GM12878 (cell line): ENCODE data around the gene C10orf71. TPM values are rescaled to one million over a fixed set of nuclear protein-coding genes. Genes with fewer than 3 reads are reported as not detected.

Experiments
- ATAC-seq: fragments of 200-7000 bp; cut with Tn5 transposase; 3 replicates; pipeline ENCODE4 v1.9.1; 2020; ENCODE audit warnings: mild to moderate bottlenecking, moderate library complexity
- BruUV-seq: library from RNA; stranded (reverse); fragments of 400-500 nt; replicated peaks from 2 replicates; lab custom pipeline; 2021; lab: Mats Ljungman, UMichigan
- CTCF ChIA-PET: fragments of 300-600 bp; sonication (Branson Sonifier 250); formaldehyde crosslinking; extraction: SDS; loops from one replicate; lab custom pipeline; 2021; ENCODE audit warnings: inconsistent platforms; lab: Yijun Ruan, JAX
- POLR2A ChIA-PET: fragments of 350-600 bp; formaldehyde crosslinking; extraction: SDS; loops from one replicate; lab custom pipeline; 2021; ENCODE audit warnings: inconsistent platforms; lab: Charles Lee
- RAD21 ChIA-PET: fragments of 300-600 bp; sonication (Branson Sonifier 250); formaldehyde crosslinking; loops from one replicate; lab custom pipeline; 2023; ENCODE audit warnings: antibody characterized with exemption; ENCODE audit not compliant: unreplicated experiment; lab: Charles Lee
- SMC1A ChIA-PET: fragments of 300-600 bp; sonication (Branson Sonifier 250); formaldehyde crosslinking; loops from one replicate; lab custom pipeline; 2023; ENCODE audit not compliant: unreplicated experiment, uncharacterized antibody; lab: Charles Lee
- DNase-seq: peaks from one replicate; pipeline ENCODE4 v3.0.0-alpha.2; 2011; ENCODE audit warnings: low read depth, low spot score
- FAIRE-seq: peaks from 3 replicates; lab custom pipeline; 2011; peaks lifted over from hg19 to GRCh38; lab: Jason Lieb, UNC
- H2AFZ ChIP-seq: 2 replicates; pipeline ENCODE4 v1.6.0; 2011; ENCODE audit warnings: low read depth, low read length, control low read depth; ENCODE audit not compliant: control insufficient read depth
- H3K27ac ChIP-seq: 2 replicates; pipeline ENCODE4 v1.5.1; 2011; ENCODE audit warnings: control low read depth; ENCODE audit not compliant: control insufficient read depth, insufficient read depth
- H3K27me3 ChIP-seq, 2 experiments: replicated peaks in 1 of 2; 2 replicates each; pipeline versions ENCODE4 v1.6.0 to v1.6.1; 2011; ENCODE audit warnings: low read length in 1 of 2; ENCODE audit not compliant: control insufficient read depth in 2 of 2, insufficient read depth in 2 of 2
- H3K36me3 ChIP-seq, 2 experiments: 2 replicates each; pipeline ENCODE4 v1.5.1; 2011; ENCODE audit warnings: low read length in 1 of 2; ENCODE audit not compliant: control insufficient read depth in 2 of 2, insufficient read depth in 2 of 2
- H3K4me1 ChIP-seq: 2 replicates; pipeline ENCODE4 v1.6.1; 2011; ENCODE audit warnings: mild to moderate bottlenecking, low read length, moderate library complexity, mixed read lengths; ENCODE audit not compliant: control insufficient read depth, insufficient read depth
- H3K4me2 ChIP-seq: 2 replicates; pipeline ENCODE4 v1.6.0; 2011; ENCODE audit warnings: control low read depth; ENCODE audit not compliant: control insufficient read depth, insufficient read depth
- H3K4me3 ChIP-seq: fragments of 200-600 bp; sonication (generic); 2 replicates; pipeline ENCODE4 v1.5.1; 2016
- H3K79me2 ChIP-seq: 2 replicates; pipeline ENCODE4 v1.6.0; 2011; ENCODE audit warnings: low read length; ENCODE audit not compliant: control insufficient read depth, insufficient read depth
- H3K9ac ChIP-seq: 2 replicates; pipeline ENCODE4 v1.8.0; 2011; ENCODE audit warnings: low read length, control low read depth, mixed read lengths; ENCODE audit not compliant: control insufficient read depth, insufficient read depth
- H3K9me3 ChIP-seq: replicated peaks from 3 replicates; pipeline ENCODE4 v1.5.1; 2011; ENCODE audit warnings: mild to moderate bottlenecking, low read length; ENCODE audit not compliant: control insufficient read depth, insufficient read depth
- H4K20me1 ChIP-seq: 2 replicates; pipeline ENCODE4 v1.6.0; 2011; ENCODE audit not compliant: control insufficient read depth, insufficient read depth
- CREB1 ChIP-seq: IDR thresholded peaks from 2 replicates; pipeline ENCODE4 v1.6.1; 2012; ENCODE audit warnings: low read depth, mild to moderate bottlenecking, inconsistent platforms
- EP300 ChIP-seq, 2 experiments: fragments of 150-350 bp in 1 of 2; IDR thresholded peaks; 2 replicates each; pipeline ENCODE4 v1.6.1; 2011 to 2012; ENCODE audit warnings: low read depth in 2 of 2, low read length in 2 of 2, borderline replicate concordance in 1 of 2, improper control_type of control experiment in 1 of 2, inconsistent platforms in 1 of 2; ENCODE audit not compliant: control insufficient read depth in 1 of 2
- HDGF ChIP-seq: fragments of 450-650 bp; IDR thresholded peaks from 2 replicates; pipeline ENCODE4 v1.6.1; 2016; ENCODE audit warnings: antibody characterized with exemption
- MEF2A ChIP-seq: IDR thresholded peaks from 2 replicates; pipeline ENCODE4 v1.6.1; 2011; ENCODE audit warnings: low read depth, mild to moderate bottlenecking, low read length, moderate library complexity; ENCODE audit not compliant: insufficient read depth
- PAX5 ChIP-seq: IDR thresholded peaks from 2 replicates; pipeline ENCODE4 v1.6.1; 2011; ENCODE audit warnings: low read depth, low read length, borderline replicate concordance
- SP1 ChIP-seq: IDR thresholded peaks from one replicate; pipeline ENCODE4 v1.6.1; 2011; ENCODE audit warnings: low read depth, low read length
- ZNF217 ChIP-seq: fragments of 450-650 bp; IDR thresholded peaks from 2 replicates; pipeline ENCODE4 v1.6.1; 2017; ENCODE audit warnings: antibody characterized with exemption, mild to moderate bottlenecking
- whole genome bisulfite sequencing: methylation state at CpG from one replicate; pipeline ENCODE4 v1.1.6; 2016; ENCODE audit warnings: low lambda C conversion rate; ENCODE audit not compliant: insufficient replicate concordance, insufficient coverage; ENCODE audit errors: missing lambda C conversion rate; 5-methylcytosine and 5-hydroxymethylcytosine counted together
- in situ Hi-C: fragments of 300-500 bp; cut with MboI; formaldehyde crosslinking; loops from 9 replicates; pipeline ENCODE4 v1.14.3; 2018; ENCODE audit warnings: mixed read lengths
- intact Hi-C: fragments of 100-400 bp; cut with micrococcal nuclease; formaldehyde crosslinking; loops from one replicate; pipeline ENCODE4 v1.14.2; 2022; ENCODE audit not compliant: unreplicated experiment
- polyA plus RNA-seq, 11 experiments: library from polyadenylated mRNA; depleted of rRNA in 4 of 11; unstranded in 6 of 11; stranded (reverse) in 5 of 11; fragments of >200 nt; fragmentation: Nextera tagmentation in 4 of 11; fragmentation: Illumina TruSeq in 1 of 11; extraction: Ambion mirVana in 4 of 11; extraction: Trizol in 1 of 11; gene quantifications; 1 replicate in 1 of 11; 2 replicates in 10 of 11; pipeline versions ENCODE4 v1.2.1 to v1.2.3, GENCODE V29; 2011 to 2016; ENCODE audit warnings: inconsistent platforms in 2 of 11, missing spikeins in 2 of 11, low read depth in 1 of 11
- total RNA-seq, 4 experiments: library from RNA; depleted of rRNA in 3 of 4; stranded (reverse); fragments of >200 nt in 3 of 4; fragmentation: Illumina TruSeq in 1 of 4; extraction: Trizol in 1 of 4; gene quantifications; 2 replicates each; pipeline versions ENCODE4 v1.2.1 to v1.2.3, GENCODE V29; 2013 to 2021
- TF ChIP-seq, protein P1 (sequence below): IDR thresholded peaks from 2 replicates; pipeline ENCODE4 v1.6.1; 2012; ENCODE audit warnings: low read depth, low read length, improper control_type of control experiment
- TF ChIP-seq, protein P2 (sequence below): fragments of 450-650 bp; IDR thresholded peaks from 2 replicates; pipeline ENCODE4 v1.6.1; 2017; ENCODE audit warnings: mild to moderate bottlenecking, low read depth, inconsistent platforms; ENCODE audit not compliant: poor library complexity, severe bottlenecking

Gene C10orf71
- total and polyA plus RNA-seq, 10 of the 15 experiments (the other 5 are each of a cell fraction or from before 2014, with no cell fraction given): not detected

DNA sequence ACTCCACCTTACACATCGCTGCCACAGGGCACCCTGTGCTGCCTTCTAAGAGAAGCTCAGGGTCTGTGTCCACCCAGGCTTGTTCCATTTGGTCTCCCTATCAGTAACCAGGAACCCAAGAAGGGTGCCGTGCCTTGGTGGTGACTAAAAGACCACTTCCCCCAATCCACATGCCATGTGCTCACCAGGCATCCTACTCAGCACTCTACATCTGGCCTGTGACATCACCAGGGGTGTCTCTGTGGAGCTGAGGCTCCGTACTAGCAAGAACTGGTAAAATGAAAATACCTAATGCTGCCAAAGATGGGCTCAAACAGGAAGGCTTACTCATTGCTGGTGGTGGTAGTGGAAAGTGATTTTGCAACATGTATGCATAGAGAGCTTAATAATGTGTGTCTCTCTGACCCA, 19.0 kb upstream of the C10orf71 start:
- FAIRE-seq (no peak), ATAC-seq (no peak), DNase-seq (no peak)
- RAD21 ChIA-PET: no interaction called here
- Histone ChIP-seq H4K20me1 (no peaks in the 10 kb centered on the region), H3K79me2 (no peaks in the 10 kb centered on the region), H2AFZ (no peak overlapping the region), H3K4me1 (no peaks in the 10 kb centered on the region), H3K36me3 (no peaks in the 10 kb centered on the region), H3K4me2 (no peak overlapping the region), H3K9ac (no peak overlapping the region), H3K4me3 (no peak overlapping the region), H3K9me3 (no peaks in the 10 kb centered on the region), H3K27me3 (no peaks in the 10 kb centered on the region; a peak in 3 of 4 replicates), H3K27ac (no peak overlapping the region)
- CTCF ChIA-PET: interaction anchor here (1.2 kb wide), 1 partner anchor 128 kb away, joined by 5 read pairs; no protein-coding TSS in a partner anchor
- intact Hi-C loops (no loop called here), in situ Hi-C loops (no loop called here)
- SMC1A ChIA-PET: no interaction called here
- POLR2A ChIA-PET: no interaction called here
- BruUV-seq: no TSS peak
- WGBS: 11% methylated on average over 3 of the region's 3 CpGs
- TF ChIP-seq HDGF (no peak), EP300 (IDR thresholded peaks at IDR 0.05; ENCODE audit: borderline replicate concordance in 1 of 2, control insufficient read depth in 1 of 2, low read depth in 2 of 2, low read length in 2 of 2) (no peak), ZNF217 (no peak), PAX5 (no peak), MEF2A (no peak), CREB1 (no peak), SP1 (no peak)
- TF ChIP-seq, protein P1, sequence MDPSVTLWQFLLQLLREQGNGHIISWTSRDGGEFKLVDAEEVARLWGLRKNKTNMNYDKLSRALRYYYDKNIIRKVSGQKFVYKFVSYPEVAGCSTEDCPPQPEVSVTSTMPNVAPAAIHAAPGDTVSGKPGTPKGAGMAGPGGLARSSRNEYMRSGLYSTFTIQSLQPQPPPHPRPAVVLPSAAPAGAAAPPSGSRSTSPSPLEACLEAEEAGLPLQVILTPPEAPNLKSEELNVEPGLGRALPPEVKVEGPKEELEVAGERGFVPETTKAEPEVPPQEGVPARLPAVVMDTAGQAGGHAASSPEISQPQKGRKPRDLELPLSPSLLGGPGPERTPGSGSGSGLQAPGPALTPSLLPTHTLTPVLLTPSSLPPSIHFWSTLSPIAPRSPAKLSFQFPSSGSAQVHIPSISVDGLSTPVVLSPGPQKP: no peak
- TF ChIP-seq, protein P2, sequence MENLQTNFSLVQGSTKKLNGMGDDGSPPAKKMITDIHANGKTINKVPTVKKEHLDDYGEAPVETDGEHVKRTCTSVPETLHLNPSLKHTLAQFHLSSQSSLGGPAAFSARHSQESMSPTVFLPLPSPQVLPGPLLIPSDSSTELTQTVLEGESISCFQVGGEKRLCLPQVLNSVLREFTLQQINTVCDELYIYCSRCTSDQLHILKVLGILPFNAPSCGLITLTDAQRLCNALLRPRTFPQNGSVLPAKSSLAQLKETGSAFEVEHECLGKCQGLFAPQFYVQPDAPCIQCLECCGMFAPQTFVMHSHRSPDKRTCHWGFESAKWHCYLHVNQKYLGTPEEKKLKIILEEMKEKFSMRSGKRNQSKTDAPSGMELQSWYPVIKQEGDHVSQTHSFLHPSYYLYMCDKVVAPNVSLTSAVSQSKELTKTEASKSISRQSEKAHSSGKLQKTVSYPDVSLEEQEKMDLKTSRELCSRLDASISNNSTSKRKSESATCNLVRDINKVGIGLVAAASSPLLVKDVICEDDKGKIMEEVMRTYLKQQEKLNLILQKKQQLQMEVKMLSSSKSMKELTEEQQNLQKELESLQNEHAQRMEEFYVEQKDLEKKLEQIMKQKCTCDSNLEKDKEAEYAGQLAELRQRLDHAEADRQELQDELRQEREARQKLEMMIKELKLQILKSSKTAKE: no peak
